Measurements from ENCODE around the gene CAMTA1.

The CAMTA1 gene

GRCh38 chr1:7117399-7118281 lies 332.4 kb downstream of the CAMTA1 start (continued):
- TF ChIP-seq ZFHX2 (tag by site-specific recombination; conservative IDR thresholded peaks at IDR 0.05) (peak; percentile 65; the same call in 1 of the 2 replicates), MZF1 (tag by site-specific recombination; IDR thresholded peaks at IDR 0.05; ENCODE audit: borderline replicate concordance) (no peak), ZNF837 (tag by site-specific recombination; IDR thresholded peaks at IDR 0.05) (no peak), KLF7 (tag by site-specific recombination; IDR thresholded peaks at IDR 0.05; ENCODE audit: borderline replicate concordance) (no peak), ZNF624 (tag by site-specific recombination; IDR thresholded peaks at IDR 0.05) (no peak), GLIS2 (tag by site-specific recombination; IDR thresholded peaks at IDR 0.05) (no peak), ZNF548 (tag by site-specific recombination; IDR thresholded peaks at IDR 0.05) (no peak), ZNF391 (tag by site-specific recombination; IDR thresholded peaks at IDR 0.05; ENCODE audit: borderline replicate concordance, low read depth) (no peak), ZNF423 (tag by site-specific recombination; IDR thresholded peaks at IDR 0.05) (no peak), ZFP3 (tag by site-specific recombination; IDR thresholded peaks at IDR 0.05; ENCODE audit: low read depth) (no peak), RBAK (tag by site-specific recombination; IDR thresholded peaks at IDR 0.05) (no peak), ZNF37A (tag by site-specific recombination; IDR thresholded peaks at IDR 0.05) (no peak), ZIC2 (tag by site-specific recombination; IDR thresholded peaks at IDR 0.05) (peak; percentile 33; the same call in 1 of the 2 replicates), ZNF433 (tag by site-specific recombination; IDR thresholded peaks at IDR 0.05; ENCODE audit: low read depth) (no peak), ZNF791 (tag by site-specific recombination; IDR thresholded peaks at IDR 0.05) (no peak), ZBTB6 (tag by site-specific recombination; IDR thresholded peaks at IDR 0.05) (no peak), ZNF426 (tag by site-specific recombination; IDR thresholded peaks at IDR 0.05) (no peak), ZNF623 (tag by site-specific recombination; IDR thresholded peaks at IDR 0.05) (no peak), ZNF701 (tag by site-specific recombination; IDR thresholded peaks at IDR 0.05) (no peak), ZBTB17 (tag by site-specific recombination; IDR thresholded peaks at IDR 0.05) (peak; percentile 57), ZEB2 (tag by site-specific recombination; IDR thresholded peaks at IDR 0.05) (no peak; the same call in 1 of the 2 replicates), ZNF843 (tag by site-specific recombination; IDR thresholded peaks at IDR 0.05) (no peak), ZNF610 (tag by site-specific recombination; IDR thresholded peaks at IDR 0.05; ENCODE audit: borderline replicate concordance) (no peak), ZNF16 (tag by site-specific recombination; IDR thresholded peaks at IDR 0.05; ENCODE audit: low read depth) (no peak), ZNF239 (tag by site-specific recombination; IDR thresholded peaks at IDR 0.05) (no peak), ZXDB (tag by site-specific recombination; IDR thresholded peaks at IDR 0.05) (no peak), ZNF549 (tag by site-specific recombination; IDR thresholded peaks at IDR 0.05) (no peak), HOXD13 (CRISPR knock-in tag; IDR thresholded peaks at IDR 0.05; ENCODE audit: borderline replicate concordance) (no peak), ZNF132 (tag by site-specific recombination; IDR thresholded peaks at IDR 0.05; ENCODE audit: borderline replicate concordance) (no peak), ZNF274 (IDR thresholded peaks at IDR 0.05; ENCODE audit: low read length) (no peak), ZNF274 (tag by site-specific recombination; IDR thresholded peaks at IDR 0.05; ENCODE audit: borderline replicate concordance) (no peak), ZNF184 (tag by site-specific recombination; IDR thresholded peaks at IDR 0.05) (no peak), ZBTB21 (tag by site-specific recombination; IDR thresholded peaks at IDR 0.05) (no peak), ZFP69B (tag by site-specific recombination; IDR thresholded peaks at IDR 0.05) (peak; percentile 94)
- TF ChIP-seq, protein P1, sequence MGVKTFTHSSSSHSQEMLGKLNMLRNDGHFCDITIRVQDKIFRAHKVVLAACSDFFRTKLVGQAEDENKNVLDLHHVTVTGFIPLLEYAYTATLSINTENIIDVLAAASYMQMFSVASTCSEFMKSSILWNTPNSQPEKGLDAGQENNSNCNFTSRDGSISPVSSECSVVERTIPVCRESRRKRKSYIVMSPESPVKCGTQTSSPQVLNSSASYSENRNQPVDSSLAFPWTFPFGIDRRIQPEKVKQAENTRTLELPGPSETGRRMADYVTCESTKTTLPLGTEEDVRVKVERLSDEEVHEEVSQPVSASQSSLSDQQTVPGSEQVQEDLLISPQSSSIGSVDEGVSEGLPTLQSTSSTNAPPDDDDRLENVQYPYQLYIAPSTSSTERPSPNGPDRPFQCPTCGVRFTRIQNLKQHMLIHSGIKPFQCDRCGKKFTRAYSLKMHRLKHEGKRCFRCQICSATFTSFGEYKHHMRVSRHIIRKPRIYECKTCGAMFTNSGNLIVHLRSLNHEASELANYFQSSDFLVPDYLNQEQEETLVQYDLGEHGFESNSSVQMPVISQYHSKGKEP (tag by site-specific recombination; IDR thresholded peaks at IDR 0.05) = no peak
- TF ChIP-seq, protein P2, sequence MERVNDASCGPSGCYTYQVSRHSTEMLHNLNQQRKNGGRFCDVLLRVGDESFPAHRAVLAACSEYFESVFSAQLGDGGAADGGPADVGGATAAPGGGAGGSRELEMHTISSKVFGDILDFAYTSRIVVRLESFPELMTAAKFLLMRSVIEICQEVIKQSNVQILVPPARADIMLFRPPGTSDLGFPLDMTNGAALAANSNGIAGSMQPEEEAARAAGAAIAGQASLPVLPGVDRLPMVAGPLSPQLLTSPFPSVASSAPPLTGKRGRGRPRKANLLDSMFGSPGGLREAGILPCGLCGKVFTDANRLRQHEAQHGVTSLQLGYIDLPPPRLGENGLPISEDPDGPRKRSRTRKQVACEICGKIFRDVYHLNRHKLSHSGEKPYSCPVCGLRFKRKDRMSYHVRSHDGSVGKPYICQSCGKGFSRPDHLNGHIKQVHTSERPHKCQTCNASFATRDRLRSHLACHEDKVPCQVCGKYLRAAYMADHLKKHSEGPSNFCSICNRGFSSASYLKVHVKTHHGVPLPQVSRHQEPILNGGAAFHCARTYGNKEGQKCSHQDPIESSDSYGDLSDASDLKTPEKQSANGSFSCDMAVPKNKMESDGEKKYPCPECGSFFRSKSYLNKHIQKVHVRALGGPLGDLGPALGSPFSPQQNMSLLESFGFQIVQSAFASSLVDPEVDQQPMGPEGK (tag by site-specific recombination; IDR thresholded peaks at IDR 0.05) = no peak; the same call in 1 of the 2 replicates
- TF ChIP-seq, protein P3, sequence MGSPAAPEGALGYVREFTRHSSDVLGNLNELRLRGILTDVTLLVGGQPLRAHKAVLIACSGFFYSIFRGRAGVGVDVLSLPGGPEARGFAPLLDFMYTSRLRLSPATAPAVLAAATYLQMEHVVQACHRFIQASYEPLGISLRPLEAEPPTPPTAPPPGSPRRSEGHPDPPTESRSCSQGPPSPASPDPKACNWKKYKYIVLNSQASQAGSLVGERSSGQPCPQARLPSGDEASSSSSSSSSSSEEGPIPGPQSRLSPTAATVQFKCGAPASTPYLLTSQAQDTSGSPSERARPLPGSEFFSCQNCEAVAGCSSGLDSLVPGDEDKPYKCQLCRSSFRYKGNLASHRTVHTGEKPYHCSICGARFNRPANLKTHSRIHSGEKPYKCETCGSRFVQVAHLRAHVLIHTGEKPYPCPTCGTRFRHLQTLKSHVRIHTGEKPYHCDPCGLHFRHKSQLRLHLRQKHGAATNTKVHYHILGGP (tag by site-specific recombination; IDR thresholded peaks at IDR 0.05) = no peak

Measured in HEK293 (cell line).